WERI-Rb-1 (cell line): ENCODE results near the gene ORC4.

Source experiments
- DNase-seq: peaks from one replicate; pipeline ENCODE4 v3.0.0-alpha.2; 2020
- H3K27ac ChIP-seq: fragments of 250-450 bp; sonication (Bioruptor Pico); 2 replicates; pipeline ENCODE4 v1.5.1; 2020; ENCODE audit warnings: mild to moderate bottlenecking, moderate library complexity
- H3K27me3 ChIP-seq: fragments of 250-450 bp; sonication (Bioruptor Pico); 2 replicates; pipeline ENCODE4 v1.5.1; 2021; ENCODE audit warnings: mild to moderate bottlenecking, low read depth, moderate library complexity; ENCODE audit not compliant: insufficient read depth, severe bottlenecking
- H3K36me3 ChIP-seq: fragments of 250-450 bp; sonication (Bioruptor Pico); 2 replicates; pipeline ENCODE4 v1.5.1; 2020; ENCODE audit warnings: mild to moderate bottlenecking, moderate library complexity
- H3K4me3 ChIP-seq: 2 replicates; pipeline ENCODE4 v1.5.1; 2011; ENCODE audit warnings: low read depth, mild to moderate bottlenecking, control low read depth, low read length
- H3K9me3 ChIP-seq: fragments of 250-450 bp; sonication (Bioruptor Pico); 2 replicates; pipeline ENCODE4 v1.5.1; 2021; ENCODE audit warnings: mild to moderate bottlenecking, moderate library complexity; ENCODE audit not compliant: severe bottlenecking
- CTCF ChIP-seq: IDR thresholded peaks from 2 replicates; pipeline ENCODE4 v1.5.1; 2011; ENCODE audit warnings: low read depth, mild to moderate bottlenecking, control low read depth, inconsistent platforms, low read length

The ORC4 gene

GRCh38 chr2:148049284-148049683 lies 28.7 kb upstream of the ORC4 start:
- no peak overlapping the region for H3K27ac ChIP-seq
- no peaks in the 10 kb centered on the region for H3K9me3 ChIP-seq
- H3K27me3 ChIP-seq: no peaks in the 10 kb centered on the region
- no peak overlapping the region for H3K4me3 ChIP-seq
- DNase-seq: no peak
- no peak for TF ChIP-seq CTCF
- H3K36me3 ChIP-seq: peaks cover 3% of the 10 kb centered on the region; the same call in 1 of the 2 replicates

GRCh38 chr2:148048475-148049221 lies 28.1 kb upstream of the ORC4 start:
- no peaks in the 10 kb centered on the region for H3K36me3 ChIP-seq
- no peak for DNase-seq
- no peak overlapping the region for H3K27ac ChIP-seq
- no peaks in the 10 kb centered on the region for H3K9me3 ChIP-seq
- TF ChIP-seq CTCF: no peak
- no peak overlapping the region for H3K4me3 ChIP-seq
- H3K27me3 ChIP-seq: no peaks in the 10 kb centered on the region

- no peaks in the 10 kb centered on the region for H3K27me3 ChIP-seq
- TF ChIP-seq CTCF: no peak
- H3K27ac ChIP-seq: no peak overlapping the region
- H3K4me3 ChIP-seq: no peak overlapping the region
- H3K36me3 ChIP-seq: no peaks in the 10 kb centered on the region
- H3K9me3 ChIP-seq: no peaks in the 10 kb centered on the region
- no peak for DNase-seq
These were observed 26.3 kb upstream of the ORC4 start for GRCh38 chr2:148046802-148047201.

GRCh38 chr2:148044322-148044721 lies 23.8 kb upstream of the ORC4 start:
- Histone ChIP-seq H3K27me3 (no peaks in the 10 kb centered on the region), H3K36me3 (no peaks in the 10 kb centered on the region), H3K4me3 (no peak overlapping the region), H3K27ac (no peak overlapping the region), H3K9me3 (no peaks in the 10 kb centered on the region)
- no peak for TF ChIP-seq CTCF
- no peak for DNase-seq

GRCh38 chr2:148042219-148042618 lies 21.7 kb upstream of the ORC4 start:
- TF ChIP-seq CTCF: no peak
- no peaks in the 10 kb centered on the region for H3K36me3 ChIP-seq
- H3K27me3 ChIP-seq: no peaks in the 10 kb centered on the region
- no peak overlapping the region for H3K4me3 ChIP-seq
- H3K27ac ChIP-seq: no peak overlapping the region
- H3K9me3 ChIP-seq: no peaks in the 10 kb centered on the region
- no peak for DNase-seq

- H3K4me3 ChIP-seq: no peak overlapping the region
- no peak for TF ChIP-seq CTCF
- DNase-seq: no peak
- no peaks in the 10 kb centered on the region for H3K9me3 ChIP-seq
- H3K36me3 ChIP-seq: no peaks in the 10 kb centered on the region
- H3K27ac ChIP-seq: no peak overlapping the region
- no peaks in the 10 kb centered on the region for H3K27me3 ChIP-seq
These were observed 19.2 kb upstream of the ORC4 start for GRCh38 chr2:148039783-148040182.
